Mammary epithelial cell (primary cell): Measurements from ENCODE around the gene NKD1.

Experiments used
- EZH2 ChIP-seq: IDR thresholded peaks from 2 replicates; pipeline ENCODE4 v1.6.1; 2012; ENCODE audit warnings: low read length, inconsistent platforms, borderline replicate concordance
- TF ChIP-seq, protein P1 (sequence below), 2 donors: IDR thresholded peaks in 1 of 2; conservative IDR thresholded peaks in 1 of 2; 2 replicates each; pipeline ENCODE4 v1.5.1; 2011 to 2012; ENCODE audit warnings: inconsistent platforms in 2 of 2, low read length in 2 of 2, mild to moderate bottlenecking in 2 of 2, control low read depth in 1 of 2, low read depth in 1 of 2; ENCODE audit not compliant: insufficient read depth in 1 of 2; ENCODE audit errors: extremely low read depth in 1 of 2

DNA sequence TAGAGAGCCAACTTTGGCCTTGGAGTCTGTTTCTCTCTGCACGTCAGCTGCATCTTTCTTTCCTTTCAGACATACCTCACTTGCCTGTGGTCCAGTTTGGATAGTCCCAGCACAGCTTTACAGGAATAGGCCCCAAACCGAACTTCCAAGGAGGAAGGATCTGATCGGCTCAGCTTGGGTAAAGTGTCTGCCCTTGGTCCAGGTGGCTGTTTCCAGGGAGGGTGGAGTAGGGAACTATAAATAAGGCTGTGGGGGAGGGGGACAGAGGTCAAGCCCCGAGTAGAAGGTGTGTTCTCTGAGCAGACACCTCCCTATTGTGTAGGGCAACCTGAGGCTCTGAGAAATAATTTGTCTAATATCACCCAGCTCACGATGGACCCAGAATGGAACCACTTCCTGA, 29.2 kb upstream of the NKD1 start:
- TF ChIP-seq, protein P1, sequence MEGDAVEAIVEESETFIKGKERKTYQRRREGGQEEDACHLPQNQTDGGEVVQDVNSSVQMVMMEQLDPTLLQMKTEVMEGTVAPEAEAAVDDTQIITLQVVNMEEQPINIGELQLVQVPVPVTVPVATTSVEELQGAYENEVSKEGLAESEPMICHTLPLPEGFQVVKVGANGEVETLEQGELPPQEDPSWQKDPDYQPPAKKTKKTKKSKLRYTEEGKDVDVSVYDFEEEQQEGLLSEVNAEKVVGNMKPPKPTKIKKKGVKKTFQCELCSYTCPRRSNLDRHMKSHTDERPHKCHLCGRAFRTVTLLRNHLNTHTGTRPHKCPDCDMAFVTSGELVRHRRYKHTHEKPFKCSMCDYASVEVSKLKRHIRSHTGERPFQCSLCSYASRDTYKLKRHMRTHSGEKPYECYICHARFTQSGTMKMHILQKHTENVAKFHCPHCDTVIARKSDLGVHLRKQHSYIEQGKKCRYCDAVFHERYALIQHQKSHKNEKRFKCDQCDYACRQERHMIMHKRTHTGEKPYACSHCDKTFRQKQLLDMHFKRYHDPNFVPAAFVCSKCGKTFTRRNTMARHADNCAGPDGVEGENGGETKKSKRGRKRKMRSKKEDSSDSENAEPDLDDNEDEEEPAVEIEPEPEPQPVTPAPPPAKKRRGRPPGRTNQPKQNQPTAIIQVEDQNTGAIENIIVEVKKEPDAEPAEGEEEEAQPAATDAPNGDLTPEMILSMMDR (conservative IDR thresholded peaks at IDR 0.05 in 1 of 2, IDR thresholded peaks at IDR 0.05 in 1 of 2; ENCODE audit: extremely low read depth in 1 of 2, insufficient read depth in 1 of 2, low read depth in 1 of 2, low read length in 2 of 2), result no peak
- TF ChIP-seq EZH2, result no peak
